GM19043 (cell line): ENCODE measurements around the gene LDHD.
"Not testable (repeated sequence)": the region's sequence is repeated elsewhere in the genome, so short reads cannot be mapped to it uniquely, and the experiment has no call there.

ENCODE experiments used
- ATAC-seq: cut with Tn5 transposase; IDR thresholded peaks from one replicate; pipeline ENCODE4 v1.9.1; 2021; ENCODE audit warnings: low read depth; ENCODE audit not compliant: unreplicated experiment

Gene LDHD

DNA sequence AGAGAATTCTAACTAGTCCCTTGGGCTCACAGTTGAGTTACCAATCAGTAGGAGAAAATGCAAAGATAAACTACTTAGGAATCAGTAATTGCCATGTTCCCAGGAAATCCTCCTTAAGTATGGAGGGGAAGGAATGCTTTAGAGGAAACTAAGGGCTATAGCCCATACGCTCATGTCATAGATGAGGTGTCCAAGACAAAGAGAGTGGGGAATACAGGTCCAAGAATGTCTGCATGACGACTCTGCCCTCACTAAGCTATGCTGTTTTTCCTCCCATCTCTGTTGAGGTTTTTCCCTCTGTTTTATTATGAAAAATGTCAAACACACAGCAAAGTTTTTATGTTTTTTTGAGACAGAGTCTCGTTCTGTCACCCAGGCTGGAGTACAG is 16.0 kb downstream of the LDHD start:
- ATAC-seq = no peak

GRCh38 chr16:75099738-75100602 is 16.6 kb downstream of the LDHD start:
- no peak for ATAC-seq

DNA sequence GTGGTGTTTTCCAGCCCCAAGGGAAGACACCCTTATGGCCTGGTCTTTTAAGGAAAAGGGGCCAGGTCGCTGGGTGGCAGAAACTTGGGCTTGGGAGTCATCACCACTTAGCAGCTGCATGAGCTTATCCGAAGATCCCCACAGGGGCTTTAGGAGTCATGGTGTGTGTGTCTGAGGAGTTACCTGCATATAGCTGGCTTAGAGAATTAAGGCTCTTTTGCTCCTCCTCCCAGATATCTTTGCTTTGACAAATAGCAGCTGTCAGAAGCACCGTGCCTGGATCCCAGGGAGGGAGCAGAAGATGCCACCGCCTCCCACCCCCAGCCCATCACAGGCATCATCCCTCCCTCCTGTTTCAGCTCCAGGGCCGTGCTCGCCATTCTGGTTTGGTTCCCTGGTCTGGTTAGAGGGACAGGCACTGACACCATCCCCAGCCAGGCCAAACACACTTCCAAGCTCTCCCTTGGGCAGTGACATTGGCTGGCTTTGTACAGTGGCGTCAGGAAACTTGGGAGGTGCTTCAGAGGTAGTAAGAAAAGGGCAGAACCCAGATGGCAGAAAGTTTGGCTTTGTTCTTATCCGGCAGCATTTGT is 17.4 kb downstream of the LDHD start:
- ATAC-seq = no peak

- ATAC-seq = peak; percentile 47
These were observed 18.4 kb downstream of the LDHD start for GRCh38 chr16:75097941-75098901.

- ATAC-seq = no peak
These were observed 19.3 kb downstream of the LDHD start for GRCh38 chr16:75097191-75097761.

DNA sequence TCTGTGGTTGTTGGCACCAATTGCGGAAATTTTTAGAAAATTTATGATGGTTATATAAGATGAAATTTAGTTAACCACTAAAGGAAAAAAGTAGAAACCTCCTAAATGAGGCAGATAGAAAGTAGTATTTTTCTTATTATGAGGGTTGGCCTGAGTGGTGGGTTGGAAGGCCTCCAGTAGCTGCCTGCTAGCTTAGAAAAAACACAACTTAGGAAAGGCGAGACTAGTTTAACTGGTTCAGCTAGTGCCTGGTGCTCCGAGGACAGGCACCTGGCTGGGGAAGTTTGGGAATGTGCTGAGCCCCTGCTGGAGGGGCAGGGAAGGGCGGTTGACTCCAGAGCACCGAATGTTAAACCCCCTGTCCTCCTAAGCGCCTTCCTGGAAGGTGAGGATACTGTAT is 19.9 kb downstream of the LDHD start:
- no peak for ATAC-seq

DNA sequence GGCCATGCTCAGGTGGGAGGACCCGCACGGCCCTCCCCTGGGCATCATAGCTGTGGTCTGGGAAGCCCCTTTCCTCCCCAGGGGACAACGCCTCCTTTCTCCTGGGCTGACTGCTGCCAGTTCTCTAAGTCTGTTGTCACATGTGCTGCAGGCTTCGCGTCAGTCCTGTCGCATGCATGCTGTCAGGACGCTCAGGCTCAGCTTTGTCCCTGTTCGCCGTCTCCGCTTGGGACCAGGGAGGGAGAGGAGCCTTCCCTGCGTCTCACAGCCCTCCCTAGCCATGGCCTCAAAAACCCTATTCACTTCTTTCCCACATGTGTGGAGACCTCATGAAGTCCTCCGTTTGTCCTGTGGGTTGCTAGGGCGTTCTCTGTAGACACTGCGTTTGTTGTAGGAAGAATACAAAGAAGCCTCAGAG is 21.4 kb downstream of the LDHD start:
- ATAC-seq = no peak

- ATAC-seq = no peak
These were observed 22.7 kb downstream of the LDHD start for GRCh38 chr16:75093598-75094540.

DNA sequence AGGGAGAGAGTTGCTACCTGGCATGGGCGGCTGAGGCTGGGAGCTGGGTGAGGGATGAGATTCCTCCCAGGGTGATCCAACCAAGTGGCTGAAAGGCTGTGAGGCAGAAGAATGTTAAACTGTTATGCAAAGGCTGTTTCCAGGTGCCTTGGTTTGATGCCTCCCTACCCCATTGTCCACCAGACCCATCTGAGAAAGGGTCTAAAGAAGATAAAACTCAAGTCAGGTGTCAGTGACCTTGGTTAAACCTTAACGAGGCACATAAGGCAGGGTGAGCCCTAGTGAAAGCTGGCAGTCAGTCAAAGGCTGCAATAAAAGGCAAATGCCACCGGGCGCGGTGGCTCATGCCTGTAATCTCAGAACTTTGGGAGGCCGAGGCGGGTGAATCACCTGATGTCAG is 23.8 kb downstream of the LDHD start:
- ATAC-seq = no peak

- not testable (repeated sequence) for ATAC-seq
These were observed 25.0 kb downstream of the LDHD start for GRCh38 chr16:75091619-75092018.

GRCh38 chr16:75090899-75091298 is 25.7 kb downstream of the LDHD start:
- ATAC-seq = not testable (repeated sequence)

- no peak for ATAC-seq
These were observed 26.9 kb downstream of the LDHD start for GRCh38 chr16:75089486-75090202.

DNA sequence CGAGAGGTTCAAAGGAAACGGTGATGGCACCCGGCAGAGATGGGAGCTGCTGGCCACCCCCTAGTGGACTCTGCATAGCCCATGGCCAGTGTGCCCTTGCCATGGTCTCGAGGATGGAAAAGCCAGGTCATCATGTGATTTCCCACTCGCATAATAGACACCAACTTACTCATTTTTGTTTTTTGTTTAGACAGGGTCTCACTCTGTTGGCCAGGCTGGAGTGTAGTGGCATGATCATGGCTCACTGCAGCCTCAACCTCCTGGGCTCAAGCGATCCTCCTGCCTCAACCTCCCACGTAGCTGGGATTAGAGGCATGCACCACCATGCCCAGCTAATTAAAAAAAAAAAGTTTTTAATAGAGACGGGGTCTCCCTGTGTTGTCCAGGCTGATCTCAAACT is 27.6 kb downstream of the LDHD start:
- no peak for ATAC-seq

- no peak for ATAC-seq
These were observed 28.4 kb downstream of the LDHD start for GRCh38 chr16:75088216-75088615.

GRCh38 chr16:75087375-75087979 is 29.1 kb downstream of the LDHD start:
- no peak for ATAC-seq

DNA sequence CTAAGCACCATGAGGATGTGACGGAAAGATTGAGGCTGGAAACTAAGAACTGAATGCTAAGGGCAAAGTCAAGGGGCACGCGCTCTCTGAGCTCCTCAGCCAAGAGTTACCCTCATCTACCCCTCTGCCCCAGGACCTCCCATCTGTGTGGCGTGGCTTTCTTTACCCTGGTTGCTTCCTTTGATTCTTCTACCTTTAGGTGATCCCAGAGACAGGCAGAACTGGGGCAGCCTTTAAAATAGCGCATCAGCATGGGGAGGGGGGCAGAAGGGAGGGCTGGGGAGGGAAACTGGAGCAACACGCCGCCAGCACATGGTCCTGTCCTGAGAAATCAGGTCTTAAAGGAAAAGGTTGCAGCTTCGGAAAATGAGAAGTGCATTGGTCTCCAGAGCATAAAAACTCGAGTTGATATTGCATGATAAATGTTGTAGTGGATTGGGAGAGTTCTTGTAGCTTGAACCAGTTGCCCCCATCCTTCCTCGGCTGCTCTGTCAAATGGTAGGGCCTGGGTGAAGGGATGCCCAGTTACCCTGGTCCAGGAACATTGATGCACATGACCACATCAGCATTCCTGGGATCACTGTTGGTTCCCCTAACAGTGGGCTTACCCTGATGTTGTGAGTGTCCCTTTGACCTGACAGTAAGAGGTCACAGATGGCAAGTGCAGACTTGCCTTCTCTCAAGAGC is 29.7 kb downstream of the LDHD start:
- ATAC-seq = no peak

GRCh38 chr16:75086281-75086680 is 30.3 kb downstream of the LDHD start:
- ATAC-seq = no peak

GRCh38 chr16:75085556-75085955 is 31.0 kb downstream of the LDHD start:
- no peak for ATAC-seq
